Breast epithelium (tissue), 4 donors: ENCODE data around the gene PDE7B. TPM values are rescaled to one million over a fixed set of nuclear protein-coding genes. Genes with fewer than 3 reads are reported as not detected.

ENCODE experiments used
- DNase-seq, 2 donors: peaks; one replicate each; pipeline ENCODE4 v3.0.0-alpha.2; 2019; ENCODE audit warnings: low spot score in 2 of 2
- H3K27ac ChIP-seq, 2 donors: fragments of 200-600 bp; sonication (generic) in 1 of 2; one replicate each; pipeline ENCODE4 v1.5.1; 2016 to 2019; ENCODE audit warnings: mild to moderate bottlenecking in 1 of 2
- H3K27me3 ChIP-seq, 2 donors: fragments of 200-600 bp; sonication (generic) in 1 of 2; one replicate each; pipeline versions ENCODE4 v1.5.1 to v1.6.0; 2017 to 2019; ENCODE audit warnings: control low read depth in 1 of 2, mild to moderate bottlenecking in 1 of 2
- H3K36me3 ChIP-seq: fragments of 200-600 bp; one replicate; pipeline ENCODE4 v1.5.1; 2019
- H3K4me1 ChIP-seq, 2 donors: fragments of 200-600 bp; sonication (generic); one replicate each; pipeline ENCODE4 v1.5.1; 2016 to 2019; ENCODE audit warnings: control low read depth in 1 of 2
- H3K4me3 ChIP-seq, 3 donors: fragments of 200-600 bp; sonication (generic); 1 replicate in 2 of 3; 2 replicates in 1 of 3; pipeline ENCODE4 v1.5.1; 2016 to 2019; ENCODE audit warnings: mild to moderate bottlenecking in 3 of 3, moderate library complexity in 2 of 3
- H3K9me3 ChIP-seq, 2 donors: fragments of 200-600 bp; sonication (generic) in 1 of 2; one replicate each; pipeline ENCODE4 v1.5.1; 2016 to 2019; ENCODE audit warnings: control low read depth in 1 of 2
- CTCF ChIP-seq, 3 donors: fragments of 450-650 bp; IDR thresholded peaks; one replicate each; pipeline ENCODE4 v1.5.1; 2016 to 2017; ENCODE audit warnings: antibody characterized with exemption in 3 of 3, mild to moderate bottlenecking in 3 of 3, moderate library complexity in 3 of 3
- POLR2A ChIP-seq: fragments of 450-650 bp; IDR thresholded peaks from one replicate; pipeline ENCODE4 v1.6.1; 2016; ENCODE audit warnings: antibody characterized with exemption, mild to moderate bottlenecking, moderate library complexity
- POLR2AphosphoS5 ChIP-seq, 3 donors: sonication (generic); formaldehyde crosslinking; IDR thresholded peaks; one replicate each; pipeline ENCODE4 v1.6.1; 2017; ENCODE audit warnings: antibody characterized with exemption in 3 of 3
- intact Hi-C: fragments of 100-400 bp; cut with DNase I; formaldehyde crosslinking; loops from one replicate; pipeline ENCODE4 v1.15.1; 2023; ENCODE audit warnings: low total_unique reads
- total RNA-seq, 3 donors: library from RNA; depleted of rRNA; stranded (reverse); fragments of >200 nt; gene quantifications; one replicate each; pipeline ENCODE4 v1.1.0, GENCODE V29; 2016

The PDE7B gene
- total RNA-seq, 3 donors from 2014 or later = 3.4 to 5.2 (median 5.1) TPM

- no peak for DNase-seq
- no peak for TF ChIP-seq CTCF (IDR thresholded peaks at IDR 0.05)
- no peak for TF ChIP-seq POLR2A
- no peak for TF ChIP-seq POLR2AphosphoS5 (IDR thresholded peaks at IDR 0.05)
- no peaks in the 10 kb centered on the region for H3K36me3 ChIP-seq
- intact Hi-C loops = no loop called here
- H3K27ac ChIP-seq = peak overlapping the region in 1 of 2 donors; percentile 5
- H3K9me3 ChIP-seq = no peaks in the 10 kb centered on the region
- no peaks in the 10 kb centered on the region for H3K27me3 ChIP-seq
- H3K4me1 ChIP-seq = no peaks in the 10 kb centered on the region
- no peak overlapping the region for H3K4me3 ChIP-seq
Observed at GRCh38 chr6:135922174-135922573, 70.7 kb downstream of the PDE7B start.

- intact Hi-C loops = no loop called here
- Histone ChIP-seq H3K27ac (no peak overlapping the region), H3K9me3 (no peaks in the 10 kb centered on the region), H3K27me3 (no peaks in the 10 kb centered on the region), H3K36me3 (no peaks in the 10 kb centered on the region), H3K4me3 (no peak overlapping the region), H3K4me1 (no peaks in the 10 kb centered on the region)
- TF ChIP-seq POLR2A = no peak
- no peak for TF ChIP-seq POLR2AphosphoS5 (IDR thresholded peaks at IDR 0.05)
- no peak for TF ChIP-seq CTCF (IDR thresholded peaks at IDR 0.05)
- DNase-seq = no peak
Observed at GRCh38 chr6:135922746-135923145, 71.2 kb downstream of the PDE7B start.

GRCh38 chr6:135932651-135933050 lies 81.2 kb downstream of the PDE7B start:
- DNase-seq = no peak
- Histone ChIP-seq H3K27ac (no peak overlapping the region), H3K9me3 (no peaks in the 10 kb centered on the region), H3K36me3 (no peaks in the 10 kb centered on the region), H3K4me3 (no peak overlapping the region), H3K4me1 (no peaks in the 10 kb centered on the region), H3K27me3 (no peaks in the 10 kb centered on the region)
- TF ChIP-seq POLR2A = no peak
- TF ChIP-seq CTCF (IDR thresholded peaks at IDR 0.05) = no peak
- TF ChIP-seq POLR2AphosphoS5 (IDR thresholded peaks at IDR 0.05) = no peak
- intact Hi-C loops = no loop called here

GRCh38 chr6:135935941-135936601 lies 84.6 kb downstream of the PDE7B start:
- no peak for TF ChIP-seq POLR2A
- TF ChIP-seq POLR2AphosphoS5 (IDR thresholded peaks at IDR 0.05) = no peak
- TF ChIP-seq CTCF (IDR thresholded peaks at IDR 0.05) = no peak
- no peaks in the 10 kb centered on the region for H3K36me3 ChIP-seq
- no peak overlapping the region for H3K4me3 ChIP-seq
- peak overlapping the region in 1 of 2 donors; percentile 12 for H3K27ac ChIP-seq
- intact Hi-C loops = no loop called here
- H3K27me3 ChIP-seq = no peaks in the 10 kb centered on the region
- no peaks in the 10 kb centered on the region for H3K4me1 ChIP-seq
- H3K9me3 ChIP-seq = no peaks in the 10 kb centered on the region
- DNase-seq = no peak

- TF ChIP-seq POLR2AphosphoS5 (IDR thresholded peaks at IDR 0.05) (no peak), CTCF (IDR thresholded peaks at IDR 0.05) (no peak), POLR2A (no peak)
- no peak for DNase-seq
- H3K27ac ChIP-seq = peak overlapping the region in 1 of 2 donors; percentile 12
- no peak overlapping the region for H3K4me3 ChIP-seq
- intact Hi-C loops = no loop called here
- H3K9me3 ChIP-seq = no peaks in the 10 kb centered on the region
- H3K36me3 ChIP-seq = no peaks in the 10 kb centered on the region
- H3K4me1 ChIP-seq = no peaks in the 10 kb centered on the region
- H3K27me3 ChIP-seq = no peaks in the 10 kb centered on the region
Observed at GRCh38 chr6:135936606-135937005, 85.1 kb downstream of the PDE7B start.
